ENCODE measurements around the gene DENND2C. TPM values are rescaled to one million over a fixed set of nuclear protein-coding genes. Genes with fewer than 3 reads are reported as not detected.
A peak's percentile ranks its signal among the peaks of the same experiment; 100 is the strongest.

DENND2C gene
- total RNA-seq, 2 donors from 2014 or later: 2.9 to 10.6 TPM

DNA sequence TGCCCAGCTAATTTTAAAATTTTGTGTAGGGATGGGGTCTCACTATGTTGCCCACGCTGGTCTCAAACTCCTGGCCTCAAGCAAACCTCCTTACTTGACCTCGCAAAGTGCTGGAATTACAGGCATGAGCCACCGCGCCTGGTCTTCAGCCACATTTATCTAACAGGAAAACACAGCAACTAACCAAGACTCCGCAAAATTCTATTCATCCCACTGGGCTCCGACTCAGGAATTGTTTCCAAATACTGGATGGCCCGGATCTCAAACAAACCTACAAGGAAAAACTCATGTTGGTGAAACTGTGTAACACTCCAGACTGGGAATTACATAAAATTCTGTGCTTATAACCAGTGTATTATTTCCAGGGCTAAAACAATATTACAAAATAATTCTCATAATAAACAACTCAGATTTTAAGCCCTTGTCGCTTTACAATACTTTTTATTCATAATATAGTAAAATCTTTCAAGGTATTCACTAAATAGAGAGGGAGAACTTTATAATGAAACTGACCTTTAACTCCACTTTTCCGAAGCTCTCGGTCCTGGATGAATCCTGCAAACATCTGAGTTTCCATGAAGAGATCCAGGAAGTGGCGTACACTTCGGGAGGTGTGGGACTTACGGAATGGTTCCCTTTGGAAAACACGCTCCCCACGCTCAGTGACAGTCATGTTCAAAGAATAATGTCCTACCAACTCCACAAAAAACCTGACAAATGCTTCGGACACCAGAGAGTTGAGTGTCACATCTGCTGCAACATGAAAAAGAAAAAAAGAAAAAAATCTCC, 82.5 kb downstream of the DENND2C start:
- Histone ChIP-seq H3K36me3 (no peaks in the 10 kb centered on the region), H3K27ac (no peak overlapping the region), H3K9me3 (no peaks in the 10 kb centered on the region), H3K4me3 (no peak overlapping the region), H3K27me3 (replicated peaks; ENCODE audit: insufficient read depth) (no peaks in the 10 kb centered on the region), H3K4me1 (replicated peaks) (no peaks in the 10 kb centered on the region)
- no peak for DNase-seq (ENCODE audit: low spot score)
- intact Hi-C loops (cut with DNase I): no loop called here
- 95% methylated on average over 16 of the region's 16 CpGs for WGBS
- TF ChIP-seq POLR2A (IDR thresholded peaks at IDR 0.05): no peak
- TF ChIP-seq, protein P1, sequence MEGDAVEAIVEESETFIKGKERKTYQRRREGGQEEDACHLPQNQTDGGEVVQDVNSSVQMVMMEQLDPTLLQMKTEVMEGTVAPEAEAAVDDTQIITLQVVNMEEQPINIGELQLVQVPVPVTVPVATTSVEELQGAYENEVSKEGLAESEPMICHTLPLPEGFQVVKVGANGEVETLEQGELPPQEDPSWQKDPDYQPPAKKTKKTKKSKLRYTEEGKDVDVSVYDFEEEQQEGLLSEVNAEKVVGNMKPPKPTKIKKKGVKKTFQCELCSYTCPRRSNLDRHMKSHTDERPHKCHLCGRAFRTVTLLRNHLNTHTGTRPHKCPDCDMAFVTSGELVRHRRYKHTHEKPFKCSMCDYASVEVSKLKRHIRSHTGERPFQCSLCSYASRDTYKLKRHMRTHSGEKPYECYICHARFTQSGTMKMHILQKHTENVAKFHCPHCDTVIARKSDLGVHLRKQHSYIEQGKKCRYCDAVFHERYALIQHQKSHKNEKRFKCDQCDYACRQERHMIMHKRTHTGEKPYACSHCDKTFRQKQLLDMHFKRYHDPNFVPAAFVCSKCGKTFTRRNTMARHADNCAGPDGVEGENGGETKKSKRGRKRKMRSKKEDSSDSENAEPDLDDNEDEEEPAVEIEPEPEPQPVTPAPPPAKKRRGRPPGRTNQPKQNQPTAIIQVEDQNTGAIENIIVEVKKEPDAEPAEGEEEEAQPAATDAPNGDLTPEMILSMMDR (IDR thresholded peaks at IDR 0.05): no peak
- no peak for TF ChIP-seq POLR2AphosphoS5 (IDR thresholded peaks at IDR 0.05)

DNA sequence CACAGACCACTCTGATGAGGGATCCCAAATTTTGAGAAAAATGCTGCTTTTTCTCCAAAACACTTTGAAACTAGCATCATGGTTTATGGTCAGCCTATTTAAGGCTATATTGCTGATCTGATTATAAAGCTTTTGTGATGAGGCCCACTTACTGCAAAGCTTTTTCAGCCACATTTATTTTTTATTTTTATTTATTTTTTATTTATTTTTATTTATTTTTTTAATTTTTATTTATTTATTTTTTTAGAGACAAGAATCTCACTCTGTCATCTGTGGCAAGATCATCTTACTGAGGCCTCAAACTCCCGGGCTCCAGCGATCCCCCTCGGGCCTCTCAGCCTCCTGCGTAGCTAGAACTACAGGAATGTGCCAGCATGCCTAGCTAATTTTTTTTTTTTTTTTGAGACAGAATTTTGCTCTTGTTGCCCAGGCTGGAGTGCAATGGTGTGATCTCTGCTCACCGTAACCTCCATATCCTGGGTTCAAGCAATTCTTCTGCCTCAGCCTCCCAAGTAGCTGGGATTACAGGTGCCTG, 83.3 kb downstream of the DENND2C start:
- Histone ChIP-seq H3K27me3 (replicated peaks; ENCODE audit: insufficient read depth) (no peaks in the 10 kb centered on the region), H3K27ac (no peak overlapping the region), H3K4me1 (replicated peaks) (no peaks in the 10 kb centered on the region), H3K4me3 (no peak overlapping the region), H3K9me3 (no peaks in the 10 kb centered on the region), H3K36me3 (no peaks in the 10 kb centered on the region)
- intact Hi-C loops (cut with DNase I): no loop called here
- TF ChIP-seq, protein P1 (IDR thresholded peaks at IDR 0.05): no peak
- TF ChIP-seq POLR2A (IDR thresholded peaks at IDR 0.05) (no peak), POLR2AphosphoS5 (IDR thresholded peaks at IDR 0.05) (no peak)
- WGBS: 86% methylated on average over 5 of the region's 5 CpGs
- no peak for DNase-seq (ENCODE audit: low spot score)

DNA sequence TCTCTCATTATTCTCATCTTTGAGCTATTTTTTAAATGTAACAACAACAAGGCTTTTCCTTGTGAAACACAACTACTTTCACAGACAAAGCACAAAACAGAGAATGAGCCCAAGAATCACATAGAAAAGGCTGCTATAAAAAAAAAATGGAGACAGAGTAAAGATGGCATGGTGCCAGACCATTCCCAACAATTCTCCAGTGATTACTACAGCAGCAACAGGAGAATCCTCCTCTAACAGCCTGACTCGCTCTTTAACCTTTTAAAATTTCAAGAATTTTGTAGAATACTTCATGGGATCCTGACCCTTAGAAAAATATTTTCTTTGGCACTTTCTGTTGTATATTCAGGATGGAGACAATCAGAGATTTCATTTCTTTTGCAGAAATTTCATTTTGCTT, 84.6 kb downstream of the DENND2C start:
- 92% methylated on average over 1 of the region's 1 CpG for WGBS
- Histone ChIP-seq H3K27ac (no peak overlapping the region), H3K4me3 (no peak overlapping the region), H3K9me3 (no peaks in the 10 kb centered on the region), H3K36me3 (no peaks in the 10 kb centered on the region), H3K27me3 (replicated peaks; ENCODE audit: insufficient read depth) (no peaks in the 10 kb centered on the region), H3K4me1 (replicated peaks) (no peaks in the 10 kb centered on the region)
- DNase-seq (ENCODE audit: low spot score): no peak
- intact Hi-C loops (cut with DNase I): no loop called here
- TF ChIP-seq, protein P1 (IDR thresholded peaks at IDR 0.05): no peak
- TF ChIP-seq POLR2AphosphoS5 (IDR thresholded peaks at IDR 0.05): no peak

DNA sequence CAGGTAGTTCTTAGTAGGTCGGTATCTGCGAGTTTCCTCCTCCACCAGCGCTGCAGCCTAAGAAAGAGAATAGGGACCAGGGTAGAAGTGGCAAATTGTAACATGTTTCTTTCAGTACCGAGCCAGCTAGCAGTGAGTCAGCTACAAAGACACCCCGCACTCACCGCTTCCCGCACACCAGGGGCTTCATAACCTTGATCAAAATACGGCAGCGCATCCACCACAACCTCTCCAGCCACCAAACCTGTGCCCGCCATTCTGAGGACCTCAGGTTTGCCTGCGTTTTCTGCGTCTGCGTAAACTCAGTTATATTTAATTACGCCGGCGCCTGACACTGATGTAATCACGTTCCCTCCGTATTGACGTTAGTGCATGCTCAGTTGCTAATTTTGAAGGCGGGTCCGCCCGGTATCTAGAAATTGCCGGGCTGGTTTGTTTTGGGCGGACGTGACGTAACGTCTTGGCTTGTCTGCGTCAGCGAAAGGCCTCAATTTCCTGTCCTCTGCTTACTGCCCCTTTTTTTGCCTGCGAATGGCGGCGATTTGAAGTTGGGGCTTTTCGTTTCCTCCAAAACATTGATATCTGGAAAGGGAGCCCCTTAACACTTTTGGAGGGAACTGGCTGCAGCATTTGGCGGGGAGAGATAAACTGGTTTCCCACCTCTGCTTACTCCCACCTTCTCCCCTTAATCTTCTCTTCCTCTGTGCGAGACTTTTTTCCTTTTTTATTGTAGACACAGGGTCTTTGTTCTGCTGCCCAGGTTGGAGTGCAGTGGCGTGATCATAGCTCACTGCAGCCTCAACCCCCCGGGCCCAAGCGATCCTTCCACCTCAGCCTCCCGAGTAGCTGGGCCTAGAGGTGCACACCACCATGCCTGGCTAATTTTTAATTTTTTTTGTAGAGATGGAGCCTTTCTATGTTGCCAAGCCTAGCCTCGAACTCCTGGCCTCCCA, 88.2 kb downstream of the DENND2C start, which contains the start of gene BCAS2:
Gene BCAS2 (minus strand): TSS at position 281 of the 953 bp plus-strand sequence. CDS start 24 bp downstream, at position 257.
- TF ChIP-seq POLR2A (IDR thresholded peaks at IDR 0.05): peak; percentile 92
- TF ChIP-seq, protein P1 (IDR thresholded peaks at IDR 0.05): peak in 2 of 4 experiments; percentile 10 to 23
- peak; percentile 100 for TF ChIP-seq POLR2AphosphoS5 (IDR thresholded peaks at IDR 0.05)
- Histone ChIP-seq H3K36me3 (no peaks in the 10 kb centered on the region), H3K4me1 (replicated peaks) (peaks cover 2% of the 10 kb centered on the region), H3K27me3 (replicated peaks; ENCODE audit: insufficient read depth) (no peaks in the 10 kb centered on the region), H3K27ac (peak within 1 kb of the TSS; percentile 88 to 90), H3K4me3 (peak within 1 kb of the TSS; percentile 53 to 62), H3K9me3 (no peaks in the 10 kb centered on the region)
- 3% methylated on average over 40 of the region's 40 CpGs for WGBS
- intact Hi-C loops (cut with DNase I): loop anchor here (2.0 to 5.0 kb wide), 3 partner anchors 69 to 234 kb away; partner anchors contain the start of genes NRAS and TRIM33
- DNase-seq (ENCODE audit: low spot score): peak; percentile 98

All from prostate gland (tissue), 2 donors.